Nephron (organoid): ENCODE data around the gene MT1E.

Experiments used
- H3K27ac Mint-ChIP-seq, 3 experiments: 2 replicates each; pipeline ENCODE4 v1.8.0; 2020; ENCODE audit warnings: mixed read lengths in 3 of 3, mild to moderate bottlenecking in 2 of 3, moderate library complexity in 1 of 3
- H3K27me3 Mint-ChIP-seq: 2 replicates; pipeline ENCODE4 v1.8.0; 2021; ENCODE audit warnings: low read depth, mild to moderate bottlenecking, moderate library complexity, mixed read lengths
- H3K36me3 Mint-ChIP-seq: 2 replicates; pipeline ENCODE4 v1.8.0; 2020; ENCODE audit warnings: low read depth, mixed read lengths
- H3K4me1 Mint-ChIP-seq: 2 replicates; pipeline ENCODE4 v1.8.0; 2020; ENCODE audit warnings: mixed read lengths
- H3K4me3 Mint-ChIP-seq, 3 experiments: 2 replicates each; pipeline ENCODE4 v1.8.0; 2020; ENCODE audit warnings: mild to moderate bottlenecking in 3 of 3, mixed read lengths in 3 of 3, moderate library complexity in 2 of 3
- H3K9me3 Mint-ChIP-seq: 2 replicates; pipeline ENCODE4 v1.8.0; 2020; ENCODE audit warnings: mixed read lengths
- TF ChIP-seq, protein P1 (sequence below), 3 experiments: fragments of 200-600 bp; sonication (generic); IDR thresholded peaks; one replicate each; pipeline ENCODE4 v1.5.0; 2021; ENCODE audit warnings: antibody characterized with exemption in 3 of 3; ENCODE audit not compliant: unreplicated experiment in 3 of 3

MT1E gene

DNA sequence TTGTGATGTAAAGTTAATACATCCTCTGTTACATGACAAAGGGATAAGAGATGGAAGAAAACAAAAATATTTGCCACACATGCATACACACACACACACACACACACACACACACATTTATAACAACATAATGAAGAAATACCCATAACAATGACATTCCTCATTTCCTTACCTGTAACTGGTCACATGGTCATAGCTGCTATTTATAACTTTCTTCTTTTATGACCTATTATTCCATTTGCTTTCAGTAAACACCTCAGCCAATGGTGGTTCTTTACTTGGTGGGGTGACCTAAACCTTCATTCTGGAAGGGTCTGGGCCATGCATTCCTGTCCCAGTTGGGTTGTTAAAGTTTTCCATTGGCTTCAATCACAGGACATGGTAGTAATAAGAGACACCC lies 11.9 kb upstream of the MT1E start:
- TF ChIP-seq, protein P1, sequence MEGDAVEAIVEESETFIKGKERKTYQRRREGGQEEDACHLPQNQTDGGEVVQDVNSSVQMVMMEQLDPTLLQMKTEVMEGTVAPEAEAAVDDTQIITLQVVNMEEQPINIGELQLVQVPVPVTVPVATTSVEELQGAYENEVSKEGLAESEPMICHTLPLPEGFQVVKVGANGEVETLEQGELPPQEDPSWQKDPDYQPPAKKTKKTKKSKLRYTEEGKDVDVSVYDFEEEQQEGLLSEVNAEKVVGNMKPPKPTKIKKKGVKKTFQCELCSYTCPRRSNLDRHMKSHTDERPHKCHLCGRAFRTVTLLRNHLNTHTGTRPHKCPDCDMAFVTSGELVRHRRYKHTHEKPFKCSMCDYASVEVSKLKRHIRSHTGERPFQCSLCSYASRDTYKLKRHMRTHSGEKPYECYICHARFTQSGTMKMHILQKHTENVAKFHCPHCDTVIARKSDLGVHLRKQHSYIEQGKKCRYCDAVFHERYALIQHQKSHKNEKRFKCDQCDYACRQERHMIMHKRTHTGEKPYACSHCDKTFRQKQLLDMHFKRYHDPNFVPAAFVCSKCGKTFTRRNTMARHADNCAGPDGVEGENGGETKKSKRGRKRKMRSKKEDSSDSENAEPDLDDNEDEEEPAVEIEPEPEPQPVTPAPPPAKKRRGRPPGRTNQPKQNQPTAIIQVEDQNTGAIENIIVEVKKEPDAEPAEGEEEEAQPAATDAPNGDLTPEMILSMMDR (IDR thresholded peaks at IDR 0.05; ENCODE audit: unreplicated experiment in 3 of 3) = no peak
- Mint-ChIP-seq H3K4me1 (peaks cover 31% of the 10 kb centered on the region), H3K27ac (no peak overlapping the region), H3K36me3 (no peaks in the 10 kb centered on the region), H3K9me3 (no peaks in the 10 kb centered on the region), H3K4me3 (no peak overlapping the region), H3K27me3 (peaks cover 66% of the 10 kb centered on the region)

DNA sequence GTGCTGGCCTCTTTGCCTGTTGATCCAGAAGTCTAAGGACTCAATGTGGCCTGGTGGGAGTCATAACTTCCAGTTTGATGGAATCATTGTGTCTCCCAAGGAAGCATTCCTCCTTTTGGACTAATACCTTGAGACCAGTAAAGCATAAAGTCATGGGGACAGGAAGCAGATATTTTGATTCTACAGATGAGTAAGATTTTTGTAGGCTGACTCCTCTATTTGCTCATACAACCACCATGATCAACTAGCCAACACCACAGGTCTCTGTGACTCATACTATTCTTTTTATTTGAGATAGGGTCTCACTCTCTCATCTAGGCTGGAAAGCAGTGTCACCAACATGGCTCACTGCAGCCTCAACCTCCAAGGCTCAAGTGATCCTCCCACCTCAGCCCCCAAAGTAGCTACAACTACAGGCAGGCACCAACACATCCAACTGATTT lies 11.0 kb upstream of the MT1E start:
- TF ChIP-seq, protein P1 (IDR thresholded peaks at IDR 0.05; ENCODE audit: unreplicated experiment in 3 of 3) = no peak
- Mint-ChIP-seq H3K4me3 (no peak overlapping the region), H3K4me1 (peaks cover 22% of the 10 kb centered on the region), H3K36me3 (no peaks in the 10 kb centered on the region), H3K9me3 (no peaks in the 10 kb centered on the region), H3K27ac (no peak overlapping the region), H3K27me3 (peaks cover 67% of the 10 kb centered on the region)

DNA sequence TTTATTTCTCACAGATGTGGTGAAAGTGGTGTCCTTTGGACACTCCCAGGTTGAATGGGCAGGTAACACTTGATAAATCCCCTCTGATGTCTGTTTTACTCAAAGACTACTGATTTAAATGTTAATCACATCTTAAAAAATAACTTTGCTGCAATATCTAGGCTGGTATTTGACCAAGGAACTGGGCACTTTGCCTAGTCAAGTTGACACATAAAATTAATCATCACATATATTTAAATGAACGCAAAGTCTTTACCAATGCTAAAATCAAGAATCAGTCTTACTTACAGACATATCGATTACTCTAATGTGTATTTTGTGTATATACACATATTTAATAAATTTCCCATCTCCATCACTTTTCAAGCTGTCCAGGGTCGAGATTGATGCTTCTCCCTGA lies 10.2 kb upstream of the MT1E start:
- Mint-ChIP-seq H3K9me3 (no peaks in the 10 kb centered on the region), H3K27ac (no peak overlapping the region)

DNA sequence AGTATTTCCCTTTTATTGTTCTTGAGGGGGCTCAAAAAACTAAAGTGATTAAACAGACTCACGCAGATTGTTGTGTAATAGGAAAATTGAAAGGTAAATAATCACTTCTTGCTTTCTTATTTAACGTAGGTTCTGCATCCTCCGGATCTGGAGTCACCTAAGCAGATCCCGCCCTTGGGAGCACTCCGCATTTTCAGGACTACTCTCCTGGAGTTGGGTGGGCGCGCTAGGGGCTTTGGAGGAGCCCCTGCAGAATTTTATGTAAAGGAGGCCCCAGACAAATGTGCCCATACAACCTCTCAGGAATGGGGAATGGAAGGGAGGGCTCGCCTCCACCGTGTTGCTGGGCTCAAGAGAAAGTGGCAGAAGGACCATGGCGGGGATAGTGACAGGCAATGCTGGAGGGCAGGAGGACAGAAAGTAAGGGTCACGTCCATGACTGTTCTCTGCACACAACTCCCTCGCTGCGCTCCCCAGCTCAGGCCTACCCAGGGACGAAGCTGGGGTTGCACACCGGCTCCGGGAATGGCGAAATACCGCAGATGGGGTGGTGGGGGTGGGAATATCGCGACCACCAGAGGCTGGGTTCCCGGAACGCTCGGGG lies 8.9 kb upstream of the MT1E start:
- Mint-ChIP-seq H3K4me1 (peaks cover 5% of the 10 kb centered on the region), H3K27me3 (peaks cover 72% of the 10 kb centered on the region), H3K36me3 (no peaks in the 10 kb centered on the region), H3K27ac (no peak overlapping the region), H3K9me3 (no peaks in the 10 kb centered on the region), H3K4me3 (peak overlapping the region; percentile 32 to 79 (median 72))
- TF ChIP-seq, protein P1 (IDR thresholded peaks at IDR 0.05; ENCODE audit: unreplicated experiment in 3 of 3) = no peak

More for the DNA sequence above, 10.2 kb upstream of the MT1E start:
- Mint-ChIP-seq H3K27me3 (peaks cover 70% of the 10 kb centered on the region), H3K36me3 (no peaks in the 10 kb centered on the region), H3K4me3 (no peak overlapping the region), H3K4me1 (peaks cover 16% of the 10 kb centered on the region)
- TF ChIP-seq, protein P1 (IDR thresholded peaks at IDR 0.05; ENCODE audit: unreplicated experiment in 3 of 3) = no peak

DNA sequence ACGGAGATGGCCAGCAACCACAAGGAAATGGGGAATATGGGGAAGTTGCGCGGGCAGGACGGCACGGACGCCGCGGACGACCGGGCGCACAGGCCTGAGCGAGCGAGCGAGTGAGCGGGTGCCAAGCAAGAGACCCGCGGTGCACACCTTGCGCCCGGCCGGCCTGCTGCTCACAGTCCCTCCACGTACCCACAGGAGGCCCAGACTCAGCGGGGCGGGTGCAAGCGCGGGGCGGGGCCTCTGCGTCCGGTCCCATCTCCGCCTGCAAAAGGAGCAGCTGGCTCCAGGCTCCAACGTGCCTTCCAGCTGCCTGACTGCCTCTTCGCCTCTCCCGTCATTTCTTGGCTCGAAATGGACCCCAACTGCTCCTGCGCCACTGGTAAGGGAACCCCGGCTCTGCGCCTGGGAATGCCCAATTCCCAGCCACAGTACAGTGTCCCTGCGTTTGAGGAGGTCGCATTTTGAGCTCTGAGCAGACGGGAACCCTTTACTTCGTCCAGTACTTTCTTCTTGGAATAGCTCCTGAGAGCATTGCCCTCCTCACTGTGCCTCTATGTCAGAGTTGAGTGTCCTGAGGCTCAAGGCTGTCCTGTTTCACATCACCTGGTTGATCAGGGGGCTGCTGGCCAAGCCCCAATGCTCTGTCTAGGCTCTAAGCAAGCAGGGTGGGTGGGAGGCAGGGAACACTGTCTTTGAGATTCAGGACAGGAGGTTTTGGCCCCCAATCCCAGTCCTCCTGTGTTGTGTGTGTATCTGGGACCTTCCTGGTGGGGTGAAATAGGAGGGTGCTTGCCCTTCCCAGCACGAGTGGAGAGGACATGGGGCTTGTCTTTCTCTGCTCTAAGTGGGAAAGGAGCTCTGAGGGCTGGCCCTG lies 8.1 kb upstream of the MT1E start:
- Mint-ChIP-seq H3K27ac (no peak overlapping the region), H3K4me1 (peaks cover 5% of the 10 kb centered on the region), H3K36me3 (no peaks in the 10 kb centered on the region), H3K4me3 (peak overlapping the region; percentile 79 to 85 (median 85)), H3K27me3 (peaks cover 79% of the 10 kb centered on the region), H3K9me3 (no peaks in the 10 kb centered on the region)
- TF ChIP-seq, protein P1 (IDR thresholded peaks at IDR 0.05; ENCODE audit: unreplicated experiment in 3 of 3) = no peak
